ENCODE data around the gene PLXNA4. TPM values are rescaled to one million over a fixed set of nuclear protein-coding genes. Genes with fewer than 3 reads are reported as not detected.
"Not testable (repeated sequence)": the region's sequence is repeated elsewhere in the genome, so short reads cannot be mapped to it uniquely, and the experiment has no call there.

The PLXNA4 gene
- polyA plus RNA-seq, 1 donor: 2.6 TPM

DNA sequence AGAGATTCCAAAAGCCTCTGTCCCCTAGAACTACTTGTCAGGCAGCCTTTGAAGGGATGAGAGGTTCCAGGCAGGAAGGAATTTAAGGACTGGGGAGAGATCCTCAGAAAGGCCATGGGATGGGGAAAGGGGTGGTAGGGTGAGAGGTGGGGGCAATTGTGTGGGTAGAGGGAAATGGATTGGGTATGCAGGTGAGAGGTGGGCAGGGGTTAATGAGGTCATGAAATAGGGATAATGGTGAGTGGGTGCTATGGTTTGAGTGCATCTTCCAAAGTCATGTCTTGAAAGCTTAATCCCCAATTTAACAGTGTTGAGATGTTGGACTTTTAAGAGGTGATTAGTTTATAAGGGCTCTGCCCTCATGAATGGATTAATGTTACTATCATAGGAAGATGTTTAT lies 383.5 kb downstream of the PLXNA4 start:
- no peak for DNase-seq

DNA sequence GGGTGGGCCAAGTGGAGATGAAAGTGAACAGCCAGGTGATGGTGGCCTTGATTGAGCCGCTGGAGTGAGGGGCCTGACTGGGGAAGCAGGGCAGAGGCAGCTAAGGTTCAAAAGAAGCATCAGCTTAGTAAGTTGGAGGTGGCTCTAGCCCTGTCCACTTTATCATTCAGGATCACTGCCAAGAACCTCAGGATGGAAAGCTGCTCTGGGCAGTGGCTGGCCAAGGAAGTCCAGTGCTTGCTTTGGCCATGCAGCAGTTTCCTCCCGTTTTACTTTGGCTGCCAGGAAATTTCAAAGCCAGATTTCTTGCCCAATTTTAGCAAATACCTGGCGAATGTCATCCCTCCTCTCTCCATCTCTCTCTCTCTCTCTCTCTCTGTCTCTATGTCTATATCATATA lies 384.9 kb downstream of the PLXNA4 start:
- no peak for DNase-seq

DNA sequence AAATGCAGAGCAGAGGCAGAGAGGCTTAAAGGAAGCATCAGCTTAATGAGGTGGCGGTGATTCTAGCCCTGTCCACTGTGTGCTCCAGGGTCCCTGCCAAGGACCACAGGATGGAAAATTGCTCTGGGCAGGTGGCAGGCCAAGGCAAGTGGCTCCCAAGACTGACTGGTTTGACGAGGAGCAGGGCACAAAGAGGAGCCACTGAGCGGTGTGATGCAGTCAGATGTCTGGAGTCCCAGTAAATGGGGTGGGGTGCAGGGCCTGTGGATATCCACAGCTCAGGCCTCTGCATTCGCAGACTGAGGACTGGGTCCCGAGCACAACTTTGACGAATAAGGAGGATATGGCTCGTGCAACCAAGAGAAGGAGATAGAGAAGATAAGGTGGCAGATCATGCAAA lies 385.6 kb downstream of the PLXNA4 start:
- no peak for DNase-seq

DNA sequence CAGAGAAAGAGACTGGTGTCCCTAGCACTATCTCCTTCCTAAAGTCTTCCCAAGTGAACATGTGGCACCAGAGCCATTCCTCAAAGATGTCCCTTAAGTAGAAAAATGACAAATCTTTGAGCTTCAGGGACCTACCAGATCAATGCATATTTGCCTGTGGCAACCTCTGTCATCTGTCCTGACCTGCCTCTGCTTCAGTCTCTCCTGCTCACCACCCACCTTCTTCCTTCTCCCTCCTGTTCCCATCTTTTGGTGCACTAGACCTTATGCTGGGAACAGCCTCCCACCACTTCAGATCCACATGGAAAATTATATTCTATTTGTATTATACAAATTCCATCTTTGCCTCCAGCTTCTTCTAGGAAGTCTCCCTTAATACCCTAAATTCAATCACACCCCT lies 386.4 kb downstream of the PLXNA4 start:
- DNase-seq: no peak

DNA sequence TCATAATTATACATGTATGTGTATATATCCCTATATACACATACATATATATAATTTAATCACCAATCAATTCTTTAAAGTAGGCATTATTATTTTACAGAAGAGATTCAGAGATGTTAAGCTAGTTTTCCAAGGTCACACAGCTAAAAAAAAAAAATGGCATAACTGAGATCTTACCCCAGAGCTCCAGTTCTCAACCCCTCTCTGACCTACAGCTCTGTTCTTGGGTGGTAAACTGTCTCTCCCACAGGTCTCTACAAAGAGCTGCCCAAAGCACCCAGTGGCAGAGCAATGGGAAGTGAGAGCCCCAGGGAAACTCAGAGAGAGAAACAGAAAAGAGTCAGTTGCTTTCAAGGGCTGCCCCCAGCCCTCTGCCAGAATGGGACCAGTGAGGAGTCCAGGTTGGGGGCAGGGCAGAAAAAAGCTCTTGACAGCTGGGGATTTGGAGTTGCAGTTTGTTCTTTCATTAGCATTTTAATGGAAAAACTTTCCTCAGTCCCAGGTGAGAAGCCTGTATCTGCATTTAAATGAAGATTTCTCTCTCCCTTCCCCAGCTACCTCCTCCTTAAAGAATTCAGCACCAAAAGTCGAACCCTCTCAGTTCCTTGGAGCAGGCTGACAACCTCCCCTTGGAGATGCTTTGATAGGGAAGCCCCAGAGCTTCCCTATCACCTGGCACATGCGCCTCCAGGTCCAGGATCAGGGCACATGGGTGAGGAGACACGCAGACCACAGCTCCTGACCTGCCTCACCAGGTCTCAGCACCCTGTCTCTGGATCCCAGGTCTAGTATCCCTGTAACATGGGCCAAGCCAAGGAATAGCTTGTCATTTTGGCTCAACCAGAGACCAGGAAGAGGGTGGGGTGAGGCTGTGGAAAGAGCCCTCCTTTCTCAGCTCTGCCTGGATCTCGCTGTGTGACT lies 388.1 kb downstream of the PLXNA4 start:
- DNase-seq: no peak

DNA sequence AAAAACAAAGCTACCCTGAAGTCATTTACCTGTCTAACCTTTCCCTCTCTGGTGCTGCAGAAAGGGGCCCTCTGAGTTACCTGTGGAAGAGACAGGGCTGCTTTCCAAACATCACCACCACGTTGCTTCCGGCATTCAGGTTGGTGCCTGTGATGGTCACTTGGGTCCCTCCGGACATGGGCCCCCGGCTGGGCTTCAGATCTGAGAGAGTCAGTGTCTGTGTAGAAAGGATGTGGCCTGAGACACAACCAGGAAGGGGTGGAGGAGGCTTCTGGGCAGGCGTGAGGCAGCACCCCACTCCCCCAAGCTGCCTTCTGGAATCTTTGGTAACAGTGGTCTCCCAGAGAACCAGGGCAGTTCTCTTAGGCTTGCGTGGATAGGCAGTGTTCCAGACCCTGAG lies 388.9 kb downstream of the PLXNA4 start:
- DNase-seq: no peak

DNA sequence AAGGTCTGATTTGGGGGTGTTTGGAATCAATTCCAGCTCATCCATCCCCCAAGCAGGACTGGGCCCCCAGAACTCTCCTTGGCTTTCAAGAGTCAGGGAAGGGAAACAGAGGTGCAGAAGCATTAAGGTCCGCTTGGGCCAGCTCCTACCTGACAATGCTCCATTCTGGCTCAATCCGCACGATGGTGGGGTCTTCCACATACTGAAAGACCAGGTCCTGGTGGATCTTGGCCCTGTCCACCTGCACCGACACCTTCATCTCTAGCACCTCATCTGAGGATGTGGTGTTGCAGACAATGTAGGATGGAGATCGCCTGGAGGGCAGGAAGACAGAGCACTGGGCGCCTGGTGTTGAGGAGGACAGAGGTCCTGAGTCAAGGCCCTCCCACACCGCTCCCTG lies 391.1 kb downstream of the PLXNA4 start:
- DNase-seq: no peak

DNA sequence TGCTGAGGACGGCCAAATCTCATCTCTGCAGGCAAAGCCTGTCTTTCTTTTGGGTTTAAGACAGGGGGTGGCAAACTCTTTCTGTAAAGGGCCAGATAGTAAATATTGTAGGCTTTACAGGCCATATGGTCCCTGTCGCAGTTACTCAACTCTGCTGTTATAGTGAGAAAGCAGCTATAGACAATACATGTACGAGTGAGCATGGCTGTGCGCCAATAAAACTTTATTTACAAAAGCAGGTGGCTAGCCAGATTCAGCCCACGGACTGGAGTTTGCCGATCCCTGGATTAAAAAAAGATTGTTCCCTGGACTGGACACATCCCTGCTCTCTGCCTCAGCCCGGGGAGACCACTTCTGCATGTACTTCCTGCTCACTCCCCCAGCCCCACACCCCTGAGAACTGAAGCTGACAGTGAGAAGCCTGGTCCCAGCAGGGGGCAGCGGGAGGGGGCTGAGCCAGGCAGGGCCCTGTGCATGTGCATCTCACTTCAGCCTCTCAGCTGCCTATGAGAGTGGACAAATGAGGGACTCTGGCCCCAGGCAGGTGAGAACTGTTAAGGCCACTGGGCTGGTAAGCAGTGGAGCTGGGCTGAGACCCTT lies 392.4 kb downstream of the PLXNA4 start:
- no peak for DNase-seq

DNA sequence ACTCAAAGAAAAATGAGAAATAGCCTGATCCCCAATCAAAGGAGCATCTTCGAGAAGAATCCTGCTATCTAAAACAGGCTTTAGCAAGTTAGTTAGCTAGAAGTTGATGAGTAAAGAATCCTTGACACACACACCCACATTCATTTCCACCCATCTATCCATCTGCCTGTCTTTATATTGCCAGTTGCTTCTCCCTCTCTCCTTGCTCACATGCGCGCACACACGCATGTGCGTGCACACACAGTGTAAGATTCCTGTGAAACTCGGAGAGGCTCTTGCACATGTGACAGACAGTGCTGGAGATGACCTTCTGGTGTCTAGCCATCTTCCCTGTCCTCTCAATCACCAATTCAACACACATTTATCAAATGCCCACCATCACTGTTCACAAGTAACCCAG lies 393.3 kb downstream of the PLXNA4 start:
- no peak for DNase-seq

DNA sequence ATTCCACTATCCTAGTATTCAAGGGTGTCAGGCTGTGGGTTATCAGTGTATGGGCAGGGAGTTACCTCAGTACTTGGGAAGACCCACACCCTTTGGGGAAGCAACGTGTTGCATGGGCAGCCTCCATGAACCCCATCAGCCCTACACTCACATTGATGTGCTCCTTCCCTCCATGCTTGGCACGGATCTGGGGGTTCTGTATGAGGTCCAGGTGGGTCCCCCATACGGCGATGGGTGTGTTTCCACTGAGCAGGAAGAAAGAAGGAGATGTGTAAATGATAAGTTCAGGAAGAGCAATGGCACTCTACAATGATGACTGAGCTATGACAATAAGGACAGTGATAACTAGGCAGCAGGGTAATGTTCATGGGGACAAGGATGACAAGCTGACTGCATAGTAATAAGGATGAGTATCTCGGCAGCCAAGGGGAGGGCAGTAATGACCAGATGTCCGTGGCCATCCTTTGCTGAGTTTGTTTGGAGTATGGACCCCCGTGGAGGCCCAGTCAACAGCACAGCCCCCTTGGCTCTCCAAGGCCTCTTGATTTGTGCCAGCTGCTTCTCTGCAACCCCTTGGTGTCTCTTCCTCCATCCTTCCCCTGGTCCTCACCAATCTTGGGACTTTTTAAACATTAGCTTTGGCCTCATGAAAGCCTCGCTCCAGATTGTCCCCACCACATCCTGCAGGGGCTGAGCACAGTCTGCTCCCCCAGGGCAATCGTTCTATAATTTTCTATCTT lies 394.2 kb downstream of the PLXNA4 start:
- DNase-seq: no peak

DNA sequence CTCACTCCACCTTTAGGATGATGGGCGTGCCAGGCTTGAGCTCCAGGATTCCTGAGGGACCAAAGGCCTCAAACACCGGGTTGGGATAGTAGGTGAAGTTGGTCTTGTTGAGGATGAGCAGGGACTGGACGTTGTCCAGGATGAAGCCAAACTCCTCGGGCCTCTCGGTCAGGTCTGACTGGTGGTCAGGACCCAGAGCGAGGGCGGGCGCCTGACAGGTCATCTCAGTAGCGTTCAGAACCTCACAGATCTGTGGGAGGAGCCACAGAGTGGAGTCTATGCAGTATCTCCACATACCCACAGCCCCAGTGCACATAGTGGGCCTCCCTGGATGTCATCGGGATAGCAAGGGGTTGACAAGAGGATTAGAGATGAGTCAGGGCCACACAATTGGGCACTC lies 394.9 kb downstream of the PLXNA4 start:
- DNase-seq: no peak

DNA sequence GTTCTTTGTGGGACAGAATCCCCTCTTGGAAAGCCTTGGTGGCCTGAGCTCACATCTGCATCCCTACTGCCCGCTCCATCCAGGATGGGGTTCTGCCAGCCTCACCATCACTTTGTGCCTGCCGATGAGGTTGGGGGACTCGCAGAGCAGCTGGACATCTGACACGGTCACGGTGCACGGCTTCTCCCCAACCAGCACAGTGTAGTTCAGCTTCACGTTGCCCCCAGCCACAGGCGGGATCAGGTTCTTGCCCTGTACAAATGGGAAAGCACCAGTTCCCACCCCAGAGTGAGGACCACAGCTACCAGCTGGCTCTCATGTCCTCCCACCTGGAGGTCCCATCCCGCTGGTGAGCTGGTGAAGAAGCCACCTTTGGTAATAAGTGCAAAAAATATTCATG lies 395.8 kb downstream of the PLXNA4 start:
- DNase-seq: no peak

DNA sequence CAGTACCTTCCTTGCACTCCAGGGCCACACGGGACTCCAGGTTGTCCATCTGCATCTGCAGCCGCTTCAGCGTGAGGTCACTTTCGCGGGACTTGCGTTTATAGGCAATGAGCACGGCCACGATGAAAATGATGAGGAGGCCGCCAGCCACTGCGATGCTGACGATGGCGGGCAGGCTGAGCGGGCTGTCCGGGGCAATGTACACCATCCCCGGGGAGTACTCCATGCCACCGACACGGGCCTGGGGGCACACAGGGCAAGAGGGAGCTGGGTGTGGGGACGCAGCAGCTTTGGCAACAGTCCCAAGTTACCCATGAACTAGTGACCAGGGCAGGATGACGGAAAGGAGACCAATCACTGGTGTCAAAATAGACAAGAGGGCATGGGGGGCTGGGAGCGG lies 396.6 kb downstream of the PLXNA4 start:
- DNase-seq: no peak

DNA sequence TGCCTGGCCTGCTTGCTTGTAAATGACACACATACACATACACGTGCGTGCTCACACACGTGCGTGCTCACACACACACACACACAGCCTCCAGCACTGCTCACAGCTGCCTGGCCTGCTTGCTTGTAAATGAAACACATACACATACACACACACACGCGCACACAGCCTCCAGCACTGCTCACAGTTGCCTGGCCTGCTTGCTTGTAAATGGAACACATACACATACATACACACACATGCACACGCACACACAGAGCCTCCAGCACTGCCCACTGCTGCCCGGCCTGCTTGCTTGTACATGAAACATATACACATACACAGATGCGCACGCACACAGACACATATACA lies 397.2 kb downstream of the PLXNA4 start:
- DNase-seq: no peak

DNA sequence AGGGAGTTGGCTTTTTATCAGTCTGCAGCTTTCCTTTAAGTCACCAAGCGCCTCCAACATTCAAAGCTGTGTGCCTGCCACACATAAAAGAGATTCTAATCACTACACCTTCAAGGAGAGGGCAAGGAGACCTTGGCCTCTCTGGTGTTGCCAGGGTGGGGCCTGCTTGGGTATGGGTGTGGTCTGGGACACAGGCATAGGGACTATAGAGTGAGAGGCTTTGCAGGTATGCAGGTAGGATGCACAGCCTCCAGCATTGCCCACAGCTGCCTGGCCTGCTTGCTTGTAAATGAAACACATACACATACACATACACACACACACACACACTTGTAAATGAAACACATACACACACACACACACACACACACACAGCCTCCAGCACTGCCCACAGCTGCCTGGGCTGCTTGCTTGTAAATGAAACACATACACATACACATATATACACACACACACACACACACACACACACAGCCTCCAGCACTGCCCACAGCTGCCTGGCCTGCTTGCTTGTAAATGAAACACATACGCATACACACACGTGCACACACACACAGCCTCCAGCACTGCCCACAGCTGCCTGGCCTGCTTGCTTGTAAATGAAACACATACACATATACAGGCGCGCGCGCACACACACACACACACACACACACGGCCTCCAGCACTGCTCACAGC lies 397.7 kb downstream of the PLXNA4 start:
- DNase-seq: not testable (repeated sequence)

DNA sequence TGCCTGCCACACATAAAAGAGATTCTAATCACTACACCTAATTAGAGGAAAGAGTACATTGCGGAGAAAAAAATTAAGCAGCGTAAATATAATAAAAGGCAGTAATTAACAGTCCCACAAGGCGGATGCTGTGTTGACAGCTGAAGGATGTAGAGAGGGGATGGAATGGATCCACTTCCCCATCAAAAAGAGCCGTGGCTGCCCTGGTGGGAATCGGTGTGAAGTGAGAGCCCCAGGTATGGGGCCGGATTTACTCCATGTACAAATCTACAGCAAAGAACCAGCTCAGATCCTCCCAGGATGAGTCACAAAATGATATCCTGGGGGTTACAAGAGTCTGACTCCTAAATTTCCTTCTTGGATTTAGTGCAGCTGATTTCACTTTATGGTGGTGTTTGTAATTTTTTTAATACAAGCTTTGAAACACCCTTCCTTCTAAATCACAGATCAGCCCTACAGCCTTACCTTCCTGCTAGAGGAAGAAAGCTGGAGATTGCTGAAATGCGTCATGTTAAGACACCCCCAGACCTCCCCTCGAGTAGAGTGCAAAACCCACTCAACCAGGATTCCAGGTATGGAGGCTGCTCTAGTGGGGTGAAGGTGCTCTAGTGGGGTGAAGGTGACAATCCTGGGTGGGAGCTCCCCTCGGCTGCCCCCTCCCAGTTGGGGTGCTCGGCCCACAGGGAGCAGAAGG lies 398.4 kb downstream of the PLXNA4 start:
- DNase-seq: no peak

DNA sequence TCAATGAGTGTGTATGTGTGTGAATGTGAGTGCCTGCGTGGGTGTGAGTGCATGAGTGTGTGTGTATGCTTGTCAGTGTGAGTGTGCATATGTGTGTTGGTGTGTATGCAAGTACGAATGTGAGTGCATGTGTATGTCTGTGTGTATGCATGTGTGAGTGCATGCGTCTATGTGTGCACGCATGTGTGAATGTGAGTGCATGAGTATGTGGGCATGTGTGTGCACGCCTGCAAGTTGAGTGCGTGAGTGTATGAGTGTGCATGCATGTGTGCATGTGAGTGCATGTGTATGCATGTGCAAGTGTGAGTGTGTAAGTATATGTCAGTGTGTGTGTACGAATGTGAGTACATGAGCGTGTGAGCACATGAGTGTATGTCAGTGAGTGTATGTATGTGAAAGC lies 399.6 kb downstream of the PLXNA4 start:
- no peak for DNase-seq

DNA sequence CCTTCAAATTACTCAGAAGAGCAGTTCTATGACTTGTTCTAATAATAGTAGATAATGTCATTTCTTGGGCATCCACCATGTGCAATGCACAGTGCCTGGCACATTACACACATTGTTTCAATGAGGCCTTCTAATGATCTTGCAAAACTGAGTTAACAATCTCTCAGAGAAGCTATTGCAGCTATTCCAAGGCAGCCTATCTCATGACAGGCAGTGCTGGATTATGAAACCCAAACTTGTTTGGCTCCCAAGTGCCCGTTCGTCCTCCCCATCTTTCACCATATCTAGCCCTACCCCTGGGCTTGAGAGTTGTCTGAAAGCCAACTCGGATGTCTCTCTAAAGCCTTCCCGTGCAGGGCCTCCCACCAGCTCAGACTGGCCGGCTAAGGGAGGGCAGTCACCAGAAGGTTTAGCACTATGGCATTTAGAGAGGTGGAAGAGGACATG lies 405.1 kb downstream of the PLXNA4 start:
- DNase-seq: no peak

DNA sequence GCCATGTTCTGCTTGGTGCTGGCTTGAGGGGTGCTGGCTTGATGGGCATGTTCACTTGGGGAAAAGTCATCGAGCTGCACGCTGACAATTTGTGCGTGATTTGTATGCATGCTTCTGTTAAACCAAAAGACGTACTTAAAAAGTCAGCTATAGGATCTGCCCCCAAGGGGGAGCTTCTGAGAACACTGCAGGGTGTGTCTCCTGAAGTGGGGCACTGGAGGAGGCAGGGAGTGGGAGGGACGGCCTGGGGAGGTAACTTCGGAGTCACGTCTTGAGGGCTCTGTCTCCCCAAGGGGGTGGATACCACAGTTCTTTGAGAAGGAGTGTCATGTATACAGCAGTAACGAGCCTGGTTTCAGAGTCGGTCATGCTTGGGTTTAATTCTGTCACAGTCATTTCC lies 406.5 kb downstream of the PLXNA4 start:
- DNase-seq: no peak

DNA sequence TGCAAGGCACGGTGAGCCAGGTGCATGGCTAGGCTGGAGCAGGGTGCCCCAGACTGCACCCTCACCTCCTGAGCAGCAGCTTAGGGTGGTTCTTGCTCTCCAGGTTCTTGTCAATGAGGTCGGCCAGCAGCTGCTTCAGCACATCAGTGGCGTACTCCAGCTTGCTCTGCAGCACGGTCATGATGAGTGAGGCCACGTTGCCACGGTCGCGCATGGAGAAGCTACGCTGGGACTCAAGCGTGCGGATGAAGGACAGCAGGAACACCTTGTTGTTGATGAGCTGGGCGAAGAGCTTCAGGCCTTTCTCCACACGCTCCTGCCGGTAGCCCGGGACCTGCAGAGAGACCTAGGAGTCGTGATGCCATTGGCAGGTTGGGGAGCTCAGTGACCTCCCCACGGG lies 408.0 kb downstream of the PLXNA4 start:
- DNase-seq: no peak

DNA sequence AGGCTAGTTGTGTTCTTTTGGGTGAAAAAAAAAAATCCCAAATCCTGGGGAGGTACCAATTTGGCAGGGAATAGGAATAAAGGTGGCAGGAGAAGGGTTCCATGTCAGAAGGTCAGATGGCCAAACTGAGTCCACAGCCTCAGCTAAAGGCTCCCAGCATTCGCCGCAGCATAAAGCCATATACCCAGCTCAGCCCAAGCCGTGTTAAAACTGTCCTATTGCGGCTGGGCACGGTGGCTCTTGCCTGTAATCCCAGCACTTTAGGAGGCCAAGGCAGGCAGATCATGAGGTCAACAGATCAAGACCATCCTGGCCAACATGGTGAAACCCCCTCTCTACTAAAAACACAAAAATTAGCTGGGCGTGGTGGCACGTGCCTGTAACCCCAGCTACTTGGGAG lies 410.6 kb downstream of the PLXNA4 start:
- not testable (repeated sequence) for DNase-seq

DNA sequence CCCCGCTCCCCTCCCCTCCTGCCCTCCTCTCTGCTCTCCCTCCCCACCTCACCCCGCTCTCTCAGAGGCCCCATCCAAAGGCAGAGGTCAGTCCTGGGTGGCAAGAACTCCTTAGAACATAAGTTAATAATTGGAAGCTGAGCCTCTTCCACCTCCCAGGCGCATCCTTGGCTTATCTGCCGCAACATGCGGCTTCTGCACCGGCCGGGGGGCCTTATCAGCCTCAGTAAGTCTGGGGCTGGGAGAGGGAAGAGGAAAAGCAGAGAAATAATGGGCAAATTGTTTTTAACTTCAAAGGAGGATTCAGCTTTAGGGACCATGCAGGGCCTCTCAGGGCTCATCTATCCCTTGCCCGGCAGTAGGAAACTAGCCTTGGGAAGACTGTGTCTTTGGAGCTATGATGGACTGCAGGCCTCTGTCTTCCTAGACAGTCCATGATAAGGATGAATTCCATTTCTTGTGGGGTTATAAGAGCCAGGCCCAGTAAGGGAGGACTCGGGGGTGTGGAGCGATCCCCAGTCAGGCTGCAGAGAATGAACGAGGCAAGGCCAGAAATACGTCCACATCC lies 411.6 kb downstream of the PLXNA4 start:
- no peak for DNase-seq
